ENCODE measurements around the gene CMIP.

The CMIP gene

DNA sequence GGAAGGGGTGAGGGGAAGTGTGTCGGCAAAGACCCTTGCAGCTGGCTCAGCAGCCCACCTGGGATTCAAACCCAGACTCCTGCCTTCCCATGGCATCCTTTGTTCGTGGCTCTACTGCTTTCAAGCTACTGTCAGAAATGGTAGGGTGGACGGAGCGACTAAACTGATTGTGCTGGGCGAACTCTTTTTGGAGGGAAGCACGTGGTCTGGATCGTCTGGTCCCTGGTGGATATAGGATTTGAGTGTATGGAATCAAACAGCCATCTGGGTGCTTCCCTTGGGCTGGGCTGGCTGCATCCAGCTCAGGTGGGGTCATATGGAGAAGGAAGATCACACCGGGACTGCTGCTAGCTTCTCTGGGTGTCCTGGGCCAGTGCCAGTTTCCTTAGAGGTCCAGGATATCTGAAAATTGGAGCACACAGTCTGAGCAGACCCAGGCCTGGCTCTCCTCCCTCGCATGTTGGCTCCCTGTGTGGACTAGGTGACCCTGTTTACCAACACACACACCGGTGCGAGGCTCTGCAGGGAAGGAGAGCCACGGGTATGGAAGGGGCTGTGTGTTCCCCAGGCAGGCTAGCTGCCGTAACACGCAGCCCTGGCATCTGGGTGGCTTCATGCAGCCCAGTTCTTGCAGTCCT lies 8.6 kb downstream of the CMIP start:
- Histone ChIP-seq H3K4me3 (ENCODE audit: low read length) (no peak overlapping the region), H3K4me1 (ENCODE audit: control insufficient read depth, insufficient read depth, low read length) (no peaks in the 10 kb centered on the region), H3K9ac (ENCODE audit: low read length) (no peak overlapping the region), H3K27me3 (ENCODE audit: control insufficient read depth, insufficient read depth, low read length) (no peaks in the 10 kb centered on the region), H3K27ac (ENCODE audit: low read depth, low read length) (no peak overlapping the region), H3K36me3 (ENCODE audit: control insufficient read depth, insufficient read depth, low read length) (no peaks in the 10 kb centered on the region)

GRCh38 chr16:81454044-81454443 lies 9.4 kb downstream of the CMIP start:
- Histone ChIP-seq H3K36me3 (ENCODE audit: control insufficient read depth, insufficient read depth, low read length) (no peaks in the 10 kb centered on the region), H3K27me3 (ENCODE audit: control insufficient read depth, insufficient read depth, low read length) (no peaks in the 10 kb centered on the region), H3K4me1 (ENCODE audit: control insufficient read depth, insufficient read depth, low read length) (no peaks in the 10 kb centered on the region), H3K27ac (ENCODE audit: low read depth, low read length) (no peak overlapping the region), H3K9ac (ENCODE audit: low read length) (no peak overlapping the region), H3K4me3 (ENCODE audit: low read length) (no peak overlapping the region)

GRCh38 chr16:81455006-81455405 lies 10.4 kb downstream of the CMIP start:
- no peaks in the 10 kb centered on the region for H3K36me3 ChIP-seq (ENCODE audit: control insufficient read depth, insufficient read depth, low read length)
- no peaks in the 10 kb centered on the region for H3K4me1 ChIP-seq (ENCODE audit: control insufficient read depth, insufficient read depth, low read length)
- H3K9ac ChIP-seq (ENCODE audit: low read length) = no peak overlapping the region
- no peak overlapping the region for H3K4me3 ChIP-seq (ENCODE audit: low read length)
- H3K27ac ChIP-seq (ENCODE audit: low read depth, low read length) = no peak overlapping the region
- H3K27me3 ChIP-seq (ENCODE audit: control insufficient read depth, insufficient read depth, low read length) = no peaks in the 10 kb centered on the region

DNA sequence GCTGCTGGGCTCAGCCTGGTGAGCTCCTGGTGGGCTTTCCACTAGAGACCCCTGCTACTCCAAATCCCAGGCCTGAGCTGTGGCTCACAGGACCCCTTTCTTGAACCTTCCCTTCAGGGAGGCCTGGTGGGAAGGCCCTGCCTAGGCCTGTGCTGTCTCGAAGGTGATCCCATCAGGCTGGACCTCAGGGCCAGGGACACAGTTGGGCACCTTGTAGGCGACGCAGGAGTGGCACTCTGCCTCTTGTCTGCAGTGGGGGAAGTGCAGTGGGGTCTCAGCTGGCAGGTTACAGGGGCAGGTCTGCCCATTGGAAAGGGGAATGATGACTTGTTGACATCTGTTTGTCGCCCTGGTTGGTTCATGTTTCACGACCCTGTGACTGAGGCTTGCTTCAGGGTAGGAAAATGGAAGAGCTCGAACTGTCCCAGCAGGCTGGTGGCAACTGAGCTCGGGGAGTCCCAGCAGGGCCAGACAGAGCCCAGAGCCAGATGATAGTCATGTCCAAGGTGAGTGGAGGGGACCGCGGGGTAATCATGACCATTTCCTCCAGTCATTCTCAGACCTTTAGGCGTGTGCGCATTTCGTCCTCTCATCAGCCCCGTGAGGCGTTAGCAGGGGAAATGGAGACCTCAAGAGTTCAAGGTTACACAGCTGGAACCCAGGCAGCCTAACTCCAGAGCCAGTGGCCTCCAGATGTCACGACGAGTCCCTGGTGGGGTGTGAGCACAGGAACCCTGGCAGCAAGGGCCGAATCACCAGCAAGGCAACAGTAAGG lies 11.3 kb downstream of the CMIP start:
- H3K9ac ChIP-seq (ENCODE audit: low read length) = no peak overlapping the region
- H3K27ac ChIP-seq (ENCODE audit: low read depth, low read length) = no peak overlapping the region
- H3K4me1 ChIP-seq (ENCODE audit: control insufficient read depth, insufficient read depth, low read length) = no peaks in the 10 kb centered on the region
- H3K27me3 ChIP-seq (ENCODE audit: control insufficient read depth, insufficient read depth, low read length) = no peaks in the 10 kb centered on the region
- no peaks in the 10 kb centered on the region for H3K36me3 ChIP-seq (ENCODE audit: control insufficient read depth, insufficient read depth, low read length)
- no peak overlapping the region for H3K4me3 ChIP-seq (ENCODE audit: low read length)

DNA sequence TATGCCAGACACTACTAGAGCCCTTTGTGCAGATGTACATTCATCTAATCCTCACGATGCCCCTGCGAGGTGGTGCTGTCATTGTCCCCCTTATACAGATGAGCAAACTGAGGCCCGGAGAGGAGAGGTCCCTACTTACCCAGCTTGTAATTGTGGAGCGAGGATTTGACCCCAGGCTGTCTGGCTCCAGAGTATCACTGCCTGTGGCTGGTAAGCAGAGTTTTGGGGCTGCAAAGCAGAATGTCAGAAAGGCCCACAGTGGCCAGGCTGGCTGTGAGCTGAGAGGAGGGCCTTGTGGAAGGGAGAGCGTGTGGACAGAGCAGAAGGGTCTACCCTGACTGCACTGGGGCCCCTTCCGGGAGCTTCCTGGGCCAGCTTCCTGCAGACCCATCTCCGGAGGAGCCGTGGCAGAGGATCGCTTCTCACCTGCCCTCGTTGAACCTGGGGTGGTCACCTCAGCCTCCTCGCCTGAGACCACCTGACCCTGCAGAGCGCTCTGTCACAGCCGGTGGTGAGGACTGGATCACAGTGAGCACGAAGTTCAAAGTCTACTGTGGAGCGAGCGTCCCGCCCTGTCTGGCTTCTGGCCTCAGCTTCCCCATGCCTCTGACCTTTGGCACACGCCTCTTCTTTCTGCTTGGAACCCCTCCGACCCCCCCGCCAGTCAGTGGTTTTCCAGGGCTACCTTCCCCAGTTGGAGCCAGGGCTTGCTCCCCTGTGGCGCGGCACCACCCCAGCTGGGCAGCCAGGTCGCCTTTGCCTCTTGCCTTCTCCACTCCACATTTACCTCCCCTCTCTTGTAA lies 12.1 kb downstream of the CMIP start:
- H3K27me3 ChIP-seq (ENCODE audit: control insufficient read depth, insufficient read depth, low read length) = no peaks in the 10 kb centered on the region
- H3K9ac ChIP-seq (ENCODE audit: low read length) = no peak overlapping the region
- H3K4me3 ChIP-seq (ENCODE audit: low read length) = no peak overlapping the region
- H3K27ac ChIP-seq (ENCODE audit: low read depth, low read length) = no peak overlapping the region
- no peaks in the 10 kb centered on the region for H3K36me3 ChIP-seq (ENCODE audit: control insufficient read depth, insufficient read depth, low read length)
- H3K4me1 ChIP-seq (ENCODE audit: control insufficient read depth, insufficient read depth, low read length) = no peaks in the 10 kb centered on the region

GRCh38 chr16:81457326-81458133 lies 12.9 kb downstream of the CMIP start:
- Histone ChIP-seq H3K27me3 (ENCODE audit: control insufficient read depth, insufficient read depth, low read length) (no peaks in the 10 kb centered on the region), H3K4me1 (ENCODE audit: control insufficient read depth, insufficient read depth, low read length) (no peaks in the 10 kb centered on the region), H3K36me3 (ENCODE audit: control insufficient read depth, insufficient read depth, low read length) (no peaks in the 10 kb centered on the region), H3K27ac (ENCODE audit: low read depth, low read length) (no peak overlapping the region), H3K9ac (ENCODE audit: low read length) (no peak overlapping the region), H3K4me3 (ENCODE audit: low read length) (no peak overlapping the region)

GRCh38 chr16:81458149-81458669 lies 13.6 kb downstream of the CMIP start:
- H3K4me3 ChIP-seq (ENCODE audit: low read length) = no peak overlapping the region
- H3K9ac ChIP-seq (ENCODE audit: low read length) = no peak overlapping the region
- no peak overlapping the region for H3K27ac ChIP-seq (ENCODE audit: low read depth, low read length)
- no peaks in the 10 kb centered on the region for H3K27me3 ChIP-seq (ENCODE audit: control insufficient read depth, insufficient read depth, low read length)
- H3K36me3 ChIP-seq (ENCODE audit: control insufficient read depth, insufficient read depth, low read length) = no peaks in the 10 kb centered on the region
- no peaks in the 10 kb centered on the region for H3K4me1 ChIP-seq (ENCODE audit: control insufficient read depth, insufficient read depth, low read length)

DNA sequence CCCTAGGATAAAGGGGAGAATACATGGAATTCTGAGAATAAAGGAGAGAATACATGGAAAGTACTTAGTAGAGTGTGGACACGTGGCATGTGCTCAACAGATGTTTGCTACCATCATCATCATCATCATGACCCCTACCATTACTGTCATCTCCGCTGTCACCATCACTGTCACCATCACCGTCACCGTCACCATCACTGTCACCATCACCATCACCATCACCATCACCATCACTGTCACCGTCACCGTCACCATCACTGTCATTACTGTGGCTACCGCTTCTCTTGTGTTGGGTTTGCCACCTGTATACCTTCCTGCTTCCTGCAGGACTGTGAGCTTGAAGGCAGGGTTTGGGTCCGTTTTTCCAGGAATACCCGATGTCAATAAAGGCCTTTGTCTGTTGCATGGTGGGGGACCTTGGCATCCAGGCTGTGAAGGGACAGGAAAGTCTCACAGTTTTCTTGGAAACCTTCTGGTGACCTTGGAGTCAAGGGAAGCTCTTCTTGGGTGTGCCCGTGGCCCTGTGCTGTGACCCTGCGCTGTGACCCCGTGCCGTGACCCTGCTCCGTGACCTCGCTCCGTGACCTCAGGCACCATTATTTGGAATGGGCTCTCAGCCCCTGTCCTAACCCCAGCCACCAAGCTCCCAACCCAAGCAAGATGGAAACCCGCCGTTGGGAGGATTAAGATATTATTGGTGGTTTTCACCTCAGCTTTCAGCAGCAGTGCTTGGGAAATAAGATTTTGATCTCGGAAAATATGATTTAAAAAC lies 14.4 kb downstream of the CMIP start:
- no peaks in the 10 kb centered on the region for H3K27me3 ChIP-seq (ENCODE audit: control insufficient read depth, insufficient read depth, low read length)
- no peak overlapping the region for H3K4me3 ChIP-seq (ENCODE audit: low read length)
- H3K9ac ChIP-seq (ENCODE audit: low read length) = no peak overlapping the region
- no peaks in the 10 kb centered on the region for H3K36me3 ChIP-seq (ENCODE audit: control insufficient read depth, insufficient read depth, low read length)
- no peak overlapping the region for H3K27ac ChIP-seq (ENCODE audit: low read depth, low read length)
- no peaks in the 10 kb centered on the region for H3K4me1 ChIP-seq (ENCODE audit: control insufficient read depth, insufficient read depth, low read length)

DNA sequence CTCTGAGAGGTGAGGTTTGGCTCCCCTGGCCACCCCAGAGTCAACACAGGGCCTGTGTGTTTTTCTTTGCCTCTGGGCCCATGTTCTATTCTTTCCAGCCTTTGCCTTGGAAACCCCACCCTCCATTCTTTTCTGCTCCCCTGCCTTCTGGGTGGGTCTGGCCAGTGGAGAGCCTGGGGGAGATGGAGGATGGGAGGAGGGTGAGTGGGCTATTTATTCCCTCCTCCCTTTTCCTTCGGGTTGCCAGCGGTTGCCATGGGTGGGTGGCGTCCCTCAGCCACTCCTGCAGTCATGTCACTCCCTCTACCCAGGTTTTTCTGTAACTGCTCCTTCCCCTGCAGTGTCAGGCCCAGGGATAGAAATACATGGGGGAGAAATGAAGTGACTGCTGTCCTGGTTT lies 15.5 kb downstream of the CMIP start:
- H3K27me3 ChIP-seq (ENCODE audit: control insufficient read depth, insufficient read depth, low read length) = no peaks in the 10 kb centered on the region
- H3K4me1 ChIP-seq (ENCODE audit: control insufficient read depth, insufficient read depth, low read length) = no peaks in the 10 kb centered on the region
- H3K4me3 ChIP-seq (ENCODE audit: low read length) = no peak overlapping the region
- H3K9ac ChIP-seq (ENCODE audit: low read length) = no peak overlapping the region
- no peak overlapping the region for H3K27ac ChIP-seq (ENCODE audit: low read depth, low read length)
- no peaks in the 10 kb centered on the region for H3K36me3 ChIP-seq (ENCODE audit: control insufficient read depth, insufficient read depth, low read length)

DNA sequence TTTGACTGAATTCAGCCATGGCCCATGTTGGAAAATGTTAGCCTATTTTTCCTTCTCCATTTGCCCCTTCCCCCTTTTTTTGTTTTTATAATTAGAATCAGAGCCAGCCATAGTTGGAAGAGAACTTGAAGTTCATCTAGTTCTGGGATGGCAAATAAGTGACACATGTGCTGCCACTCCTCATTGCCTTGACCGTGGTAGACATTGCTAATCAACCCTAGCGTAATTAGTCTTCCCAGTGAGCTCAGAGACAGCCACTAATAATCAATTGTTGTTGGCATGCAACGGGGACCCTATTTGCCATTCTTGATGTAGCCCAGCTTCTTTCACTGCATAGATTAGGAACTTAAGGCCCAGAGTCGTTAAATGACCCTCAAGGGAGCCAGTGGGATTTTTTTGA lies 16.6 kb downstream of the CMIP start:
- no peak overlapping the region for H3K9ac ChIP-seq (ENCODE audit: low read length)
- no peak overlapping the region for H3K27ac ChIP-seq (ENCODE audit: low read depth, low read length)
- no peaks in the 10 kb centered on the region for H3K4me1 ChIP-seq (ENCODE audit: control insufficient read depth, insufficient read depth, low read length)
- H3K4me3 ChIP-seq (ENCODE audit: low read length) = no peak overlapping the region
- H3K27me3 ChIP-seq (ENCODE audit: control insufficient read depth, insufficient read depth, low read length) = no peaks in the 10 kb centered on the region
- no peaks in the 10 kb centered on the region for H3K36me3 ChIP-seq (ENCODE audit: control insufficient read depth, insufficient read depth, low read length)

DNA sequence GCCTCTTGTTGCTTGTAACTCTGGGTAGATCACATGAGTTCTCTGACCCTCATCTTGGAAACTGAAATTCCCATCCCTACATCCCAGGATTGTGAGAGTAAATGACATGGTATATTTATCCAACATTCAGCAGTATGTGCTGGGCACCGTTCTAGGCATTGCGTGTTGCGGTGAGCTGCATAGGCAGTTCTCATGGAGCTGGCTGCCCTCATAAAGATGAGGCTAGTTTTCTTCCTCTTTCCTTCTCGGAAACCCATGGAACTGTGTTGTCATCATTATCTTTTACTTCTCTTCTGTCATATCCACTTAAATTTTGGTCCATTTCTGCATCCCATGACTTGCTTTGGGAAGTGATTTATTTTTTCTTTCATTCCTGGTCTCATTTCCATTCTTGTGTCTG lies 17.2 kb downstream of the CMIP start:
- H3K9ac ChIP-seq (ENCODE audit: low read length) = no peak overlapping the region
- no peaks in the 10 kb centered on the region for H3K4me1 ChIP-seq (ENCODE audit: control insufficient read depth, insufficient read depth, low read length)
- H3K4me3 ChIP-seq (ENCODE audit: low read length) = no peak overlapping the region
- H3K27me3 ChIP-seq (ENCODE audit: control insufficient read depth, insufficient read depth, low read length) = no peaks in the 10 kb centered on the region
- H3K36me3 ChIP-seq (ENCODE audit: control insufficient read depth, insufficient read depth, low read length) = no peaks in the 10 kb centered on the region
- H3K27ac ChIP-seq (ENCODE audit: low read depth, low read length) = no peak overlapping the region

All from rectal smooth muscle tissue (tissue), 1 donor.